HepG2 (cell line): Measurements from ENCODE around the gene SPAG9. TPM values are rescaled to one million over a fixed set of nuclear protein-coding genes. Genes with fewer than 3 reads are reported as not detected.

Experiments used
- ELF3 ChIP-seq: IDR thresholded peaks from 2 replicates; pipeline ENCODE4 v1.6.1; 2016; ENCODE audit warnings: missing genetic modification reagents, missing compliant biosample characterization
- GMEB1 ChIP-seq: sonication (generic); formaldehyde crosslinking; IDR thresholded peaks from 2 replicates; pipeline ENCODE4 v1.5.1; 2020; ENCODE audit warnings: missing genetic modification reagents, mild to moderate bottlenecking, borderline replicate concordance
- HNF1A ChIP-seq, 2 experiments: sonication (generic) in 1 of 2; formaldehyde crosslinking in 1 of 2; IDR thresholded peaks; 2 replicates each; pipeline versions ENCODE4 v1.4.0 to v1.6.1; 2016 to 2020; ENCODE audit warnings: borderline replicate concordance in 1 of 2, low read depth in 1 of 2, mild to moderate bottlenecking in 1 of 2, missing genetic modification reagents in 1 of 2
- PRDM10 ChIP-seq: sonication (generic); formaldehyde crosslinking; IDR thresholded peaks from 2 replicates; pipeline ENCODE4 v1.4.0; 2020; ENCODE audit warnings: low read depth, missing genetic modification reagents
- TRIM24 ChIP-seq: sonication (generic); formaldehyde crosslinking; IDR thresholded peaks from 2 replicates; pipeline ENCODE4 v1.8.0; 2022; ENCODE audit warnings: mild to moderate bottlenecking, missing genetic modification reagents
- ZNF280D ChIP-seq: sonication (generic); formaldehyde crosslinking; IDR thresholded peaks from 2 replicates; pipeline ENCODE4 v1.5.1; 2020; ENCODE audit warnings: mild to moderate bottlenecking, missing genetic modification reagents
- ZNF530 ChIP-seq: sonication (generic); formaldehyde crosslinking; IDR thresholded peaks from 2 replicates; pipeline ENCODE4 v1.5.0; 2020; ENCODE audit warnings: low read depth, mild to moderate bottlenecking, missing genetic modification reagents
- ZNF674 ChIP-seq: sonication (generic); formaldehyde crosslinking; IDR thresholded peaks from 2 replicates; pipeline ENCODE4 v1.5.0; 2020; ENCODE audit warnings: low read depth, mild to moderate bottlenecking, missing genetic modification reagents
- ZNF704 ChIP-seq: sonication (generic); formaldehyde crosslinking; IDR thresholded peaks from 2 replicates; pipeline ENCODE4 v1.8.1; 2023; ENCODE audit warnings: mild to moderate bottlenecking, inconsistent platforms, moderate library complexity, missing genetic modification reagents, borderline replicate concordance
- polyA plus RNA-seq, 8 experiments: library from polyadenylated mRNA; depleted of rRNA in 3 of 8; stranded (reverse) in 7 of 8; unstranded in 1 of 8; fragments of >200 nt; fragmentation: Illumina TruSeq in 4 of 8; extraction: Trizol in 4 of 8; gene quantifications; 2 replicates each; pipeline versions ENCODE4 v1.2.1 to v1.2.3, GENCODE V29; 2011 to 2016; ENCODE audit warnings: low read depth in 4 of 8, missing spikeins in 1 of 8, mixed read lengths in 1 of 8; ENCODE audit not compliant: insufficient read depth in 1 of 8
- total RNA-seq, 5 experiments: library from RNA; depleted of rRNA; stranded (reverse); fragments of >200 nt; fragmentation: Illumina TruSeq; extraction: Trizol; gene quantifications; 2 replicates each; pipeline ENCODE4 v1.2.3, GENCODE V29; 2016; ENCODE audit warnings: low read depth in 1 of 5

The SPAG9 gene
- total and polyA plus RNA-seq, 2 of the 13 experiments (the other 11 are each of a cell fraction or from before 2014, with no cell fraction given) = 43.2 to 78.6 TPM

- TF ChIP-seq PRDM10 (CRISPR knock-in tag) = peak; percentile 84; the same call in 1 of the 2 replicates
- TF ChIP-seq ELF3 (CRISPR knock-in tag) = peak; percentile 28; the same call in 1 of the 2 replicates
- no peak for TF ChIP-seq GMEB1 (CRISPR knock-in tag)
- TF ChIP-seq ZNF674 (CRISPR knock-in tag) = 0 out of 2 replicates have a peak, but pooled peaks have one; percentile 62
- no peak for TF ChIP-seq TRIM24 (CRISPR knock-in tag)
- peak; percentile 91 for TF ChIP-seq ZNF280D
- TF ChIP-seq HNF1A (IDR thresholded peaks at IDR 0.05; ENCODE audit: low read depth) = no peak
- peak; percentile 20; the same call in 1 of the 2 replicates for TF ChIP-seq HNF1A (CRISPR knock-in tag; IDR thresholded peaks at IDR 0.05; ENCODE audit: borderline replicate concordance)
- TF ChIP-seq ZNF530 (CRISPR knock-in tag) = peak; percentile 87; the same call in 1 of the 2 replicates
- TF ChIP-seq ZNF704 (CRISPR knock-in tag) = no peak
Measured at GRCh38 chr17:50939795-50940684, 180.6 kb downstream of the SPAG9 start (continued).
